Measurements from ENCODE around the gene RBM19. TPM values are rescaled to one million over a fixed set of nuclear protein-coding genes. Genes with fewer than 3 reads are reported as not detected.

The RBM19 gene
- total and polyA plus RNA-seq, 3 experiments from 2014 or later = 12.6 to 114 (median 109) TPM

GRCh38 chr12:113912760-113913329 is 53.3 kb downstream of the RBM19 start:
- ChIA-PET CTCF (interaction anchor here (0.6 to 1.3 kb wide), 3 partner anchors 28 to 690 kb away, joined by 3 read pairs; no protein-coding TSS in a partner anchor), POLR2A (no interaction called here)
- H3K9me3 Mint-ChIP-seq = no peaks in the 10 kb centered on the region
- Histone ChIP-seq H3K27me3 (ENCODE audit: insufficient read depth, low read length, poor library complexity, severe bottlenecking) (no peaks in the 10 kb centered on the region), H3K36me3 (ENCODE audit: insufficient read depth, low read length) (peaks cover 9% of the 10 kb centered on the region), H3K27ac (ENCODE audit: low read depth, low read length) (no peak overlapping the region), H3K4me1 (ENCODE audit: insufficient read depth, low read length) (no peaks in the 10 kb centered on the region), H3K9me3 (ENCODE audit: low read length) (no peaks in the 10 kb centered on the region), H3K4me3 (ENCODE audit: low read length) (no peak overlapping the region)
- H3K36me3 Mint-ChIP-seq = peaks cover 9 to 94% (median 33%) of the 10 kb centered on the region in 3 donors
- H3K4me1 Mint-ChIP-seq = no peaks in the 10 kb centered on the region
- DNase-seq = peak; percentile 10 to 66 (median 27)
- no peaks in the 10 kb centered on the region for H3K27me3 Mint-ChIP-seq
- no peak overlapping the region for H3K4me3 Mint-ChIP-seq
- H3K27ac Mint-ChIP-seq = no peak overlapping the region

- CTCF ChIA-PET = interaction anchor here (0.6 kb wide), 1 partner anchor 29 kb away, joined by 3 read pairs; no protein-coding TSS in a partner anchor
- Mint-ChIP-seq H3K4me1 (no peaks in the 10 kb centered on the region), H3K27me3 (no peaks in the 10 kb centered on the region), H3K36me3 (peaks cover 9 to 94% (median 33%) of the 10 kb centered on the region in 3 donors), H3K27ac (no peak overlapping the region), H3K9me3 (no peaks in the 10 kb centered on the region), H3K4me3 (no peak overlapping the region)
- no peak for DNase-seq
- POLR2A ChIA-PET = no interaction called here
- Histone ChIP-seq H3K4me3 (ENCODE audit: low read length) (no peak overlapping the region), H3K27me3 (ENCODE audit: insufficient read depth, low read length, poor library complexity, severe bottlenecking) (no peaks in the 10 kb centered on the region), H3K27ac (ENCODE audit: low read depth, low read length) (no peak overlapping the region), H3K9me3 (ENCODE audit: low read length) (no peaks in the 10 kb centered on the region), H3K36me3 (ENCODE audit: insufficient read depth, low read length) (peaks cover 4% of the 10 kb centered on the region), H3K4me1 (ENCODE audit: insufficient read depth, low read length) (no peaks in the 10 kb centered on the region)
Measured at GRCh38 chr12:113911971-113912759, 54.0 kb downstream of the RBM19 start.

GRCh38 chr12:113910751-113911272 is 55.3 kb downstream of the RBM19 start:
- no peak for DNase-seq
- H3K27me3 ChIP-seq (ENCODE audit: insufficient read depth, low read length, poor library complexity, severe bottlenecking) = no peaks in the 10 kb centered on the region
- H3K4me1 ChIP-seq (ENCODE audit: insufficient read depth, low read length) = no peaks in the 10 kb centered on the region
- Mint-ChIP-seq H3K36me3 (peaks cover 10 to 93% (median 37%) of the 10 kb centered on the region in 3 donors), H3K4me1 (peaks cover 0 to 2% (median 0%) of the 10 kb centered on the region in 3 donors), H3K27me3 (no peaks in the 10 kb centered on the region), H3K27ac (peak overlapping the region in 3 of 8 donors; percentile 4 to 47 (median 20)), H3K9me3 (no peaks in the 10 kb centered on the region), H3K4me3 (no peak overlapping the region)
- H3K4me3 ChIP-seq (ENCODE audit: low read length) = no peak overlapping the region
- no peak overlapping the region for H3K27ac ChIP-seq (ENCODE audit: low read depth, low read length)
- no peaks in the 10 kb centered on the region for H3K9me3 ChIP-seq (ENCODE audit: low read length)
- CTCF ChIA-PET = no interaction called here
- POLR2A ChIA-PET = no interaction called here
- H3K36me3 ChIP-seq (ENCODE audit: insufficient read depth, low read length) = peaks cover 7% of the 10 kb centered on the region

GRCh38 chr12:113909776-113910420 is 56.2 kb downstream of the RBM19 start:
- peaks cover 7% of the 10 kb centered on the region for H3K36me3 ChIP-seq (ENCODE audit: insufficient read depth, low read length)
- ChIA-PET POLR2A (no interaction called here), CTCF (no interaction called here)
- Mint-ChIP-seq H3K27ac (peak overlapping the region in 1 of 8 donors; percentile 68), H3K9me3 (no peaks in the 10 kb centered on the region), H3K36me3 (peaks cover 9 to 92% (median 37%) of the 10 kb centered on the region in 3 donors), H3K4me3 (no peak overlapping the region), H3K4me1 (peaks cover 0 to 2% (median 0%) of the 10 kb centered on the region in 3 donors), H3K27me3 (no peaks in the 10 kb centered on the region)
- no peak for DNase-seq
- no peak overlapping the region for H3K4me3 ChIP-seq (ENCODE audit: low read length)
- H3K9me3 ChIP-seq (ENCODE audit: low read length) = no peaks in the 10 kb centered on the region
- no peaks in the 10 kb centered on the region for H3K4me1 ChIP-seq (ENCODE audit: insufficient read depth, low read length)
- no peak overlapping the region for H3K27ac ChIP-seq (ENCODE audit: low read depth, low read length)
- no peaks in the 10 kb centered on the region for H3K27me3 ChIP-seq (ENCODE audit: insufficient read depth, low read length, poor library complexity, severe bottlenecking)

- H3K27ac Mint-ChIP-seq = no peak overlapping the region
- H3K9me3 Mint-ChIP-seq = no peaks in the 10 kb centered on the region
- peaks cover 7% of the 10 kb centered on the region for H3K36me3 ChIP-seq (ENCODE audit: insufficient read depth, low read length)
Measured at GRCh38 chr12:113908584-113909100, 57.5 kb downstream of the RBM19 start.

GRCh38 chr12:113907446-113908180 is 58.5 kb downstream of the RBM19 start:
- Mint-ChIP-seq H3K9me3 (no peaks in the 10 kb centered on the region), H3K27ac (peak overlapping the region in 1 of 8 donors; percentile 1), H3K27me3 (no peaks in the 10 kb centered on the region), H3K4me1 (peaks cover 0 to 2% (median 0%) of the 10 kb centered on the region in 3 donors), H3K4me3 (no peak overlapping the region), H3K36me3 (peaks cover 15 to 94% (median 43%) of the 10 kb centered on the region in 3 donors)
- Histone ChIP-seq H3K27me3 (ENCODE audit: insufficient read depth, low read length, poor library complexity, severe bottlenecking) (no peaks in the 10 kb centered on the region), H3K4me1 (ENCODE audit: insufficient read depth, low read length) (no peaks in the 10 kb centered on the region), H3K4me3 (ENCODE audit: low read length) (no peak overlapping the region), H3K36me3 (ENCODE audit: insufficient read depth, low read length) (peaks cover 7% of the 10 kb centered on the region), H3K9me3 (ENCODE audit: low read length) (no peaks in the 10 kb centered on the region), H3K27ac (ENCODE audit: low read depth, low read length) (no peak overlapping the region)
- no peak for DNase-seq
- ChIA-PET CTCF (no interaction called here), POLR2A (no interaction called here)

More at GRCh38 chr12:113908584-113909100, 57.5 kb downstream of the RBM19 start:
- ChIA-PET POLR2A (no interaction called here), CTCF (no interaction called here)
- no peak overlapping the region for H3K4me3 ChIP-seq (ENCODE audit: low read length)
- no peak overlapping the region for H3K4me3 Mint-ChIP-seq
- DNase-seq = no peak
- H3K27me3 Mint-ChIP-seq = no peaks in the 10 kb centered on the region
- peaks cover 9 to 94% (median 40%) of the 10 kb centered on the region in 3 donors for H3K36me3 Mint-ChIP-seq
- H3K27ac ChIP-seq (ENCODE audit: low read depth, low read length) = no peak overlapping the region
- H3K4me1 Mint-ChIP-seq = peaks cover 0 to 2% (median 0%) of the 10 kb centered on the region in 3 donors
- no peaks in the 10 kb centered on the region for H3K4me1 ChIP-seq (ENCODE audit: insufficient read depth, low read length)
- H3K27me3 ChIP-seq (ENCODE audit: insufficient read depth, low read length, poor library complexity, severe bottlenecking) = no peaks in the 10 kb centered on the region
- H3K9me3 ChIP-seq (ENCODE audit: low read length) = no peaks in the 10 kb centered on the region

GRCh38 chr12:113906411-113907200 is 59.5 kb downstream of the RBM19 start:
- Histone ChIP-seq H3K4me1 (ENCODE audit: insufficient read depth, low read length) (no peaks in the 10 kb centered on the region), H3K36me3 (ENCODE audit: insufficient read depth, low read length) (peaks cover 7% of the 10 kb centered on the region), H3K27me3 (ENCODE audit: insufficient read depth, low read length, poor library complexity, severe bottlenecking) (no peaks in the 10 kb centered on the region), H3K9me3 (ENCODE audit: low read length) (no peaks in the 10 kb centered on the region), H3K27ac (ENCODE audit: low read depth, low read length) (no peak overlapping the region), H3K4me3 (ENCODE audit: low read length) (no peak overlapping the region)
- Mint-ChIP-seq H3K27ac (no peak overlapping the region), H3K4me1 (peaks cover 0 to 2% (median 0%) of the 10 kb centered on the region in 3 donors), H3K27me3 (no peaks in the 10 kb centered on the region), H3K4me3 (no peak overlapping the region), H3K36me3 (peaks cover 15 to 93% (median 43%) of the 10 kb centered on the region in 3 donors), H3K9me3 (no peaks in the 10 kb centered on the region)
- no peak for DNase-seq
- POLR2A ChIA-PET = no interaction called here
- CTCF ChIA-PET = no interaction called here
